Loucy (cell line): Measurements from ENCODE around the gene NPM1.

ENCODE experiments used
- EZH2phosphoT487 ChIP-seq: fragments of 200-600 bp; IDR thresholded peaks from 2 replicates; pipeline ENCODE4 v1.6.1; 2018; ENCODE audit warnings: antibody characterized with exemption, mild to moderate bottlenecking, moderate library complexity, borderline replicate concordance
- TF ChIP-seq, protein P1 (sequence below): fragments of 200-600 bp; sonication (generic); conservative IDR thresholded peaks from 2 replicates; pipeline ENCODE4 v1.5.1; 2014; ENCODE audit warnings: mild to moderate bottlenecking, antibody characterized with exemption, low read length

DNA sequence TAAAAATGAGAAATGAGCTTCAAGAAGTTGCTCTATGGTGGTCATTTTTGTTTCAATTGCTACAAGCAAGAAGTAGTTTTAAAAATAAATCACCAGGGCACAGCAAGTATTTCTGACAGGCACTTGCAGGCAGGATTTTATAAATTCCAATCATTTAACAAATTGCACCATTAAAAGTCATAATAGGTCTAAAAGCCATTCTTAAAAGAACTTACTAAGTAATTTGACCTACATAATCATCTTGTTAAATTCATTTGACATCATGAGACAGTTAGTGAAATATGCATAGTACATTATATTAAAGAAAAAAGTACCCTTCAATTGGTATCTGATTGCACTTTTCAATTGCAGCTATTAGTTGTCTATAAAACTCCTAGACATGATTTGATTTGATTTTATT is 47.6 kb upstream of the NPM1 start:
- TF ChIP-seq, protein P1, sequence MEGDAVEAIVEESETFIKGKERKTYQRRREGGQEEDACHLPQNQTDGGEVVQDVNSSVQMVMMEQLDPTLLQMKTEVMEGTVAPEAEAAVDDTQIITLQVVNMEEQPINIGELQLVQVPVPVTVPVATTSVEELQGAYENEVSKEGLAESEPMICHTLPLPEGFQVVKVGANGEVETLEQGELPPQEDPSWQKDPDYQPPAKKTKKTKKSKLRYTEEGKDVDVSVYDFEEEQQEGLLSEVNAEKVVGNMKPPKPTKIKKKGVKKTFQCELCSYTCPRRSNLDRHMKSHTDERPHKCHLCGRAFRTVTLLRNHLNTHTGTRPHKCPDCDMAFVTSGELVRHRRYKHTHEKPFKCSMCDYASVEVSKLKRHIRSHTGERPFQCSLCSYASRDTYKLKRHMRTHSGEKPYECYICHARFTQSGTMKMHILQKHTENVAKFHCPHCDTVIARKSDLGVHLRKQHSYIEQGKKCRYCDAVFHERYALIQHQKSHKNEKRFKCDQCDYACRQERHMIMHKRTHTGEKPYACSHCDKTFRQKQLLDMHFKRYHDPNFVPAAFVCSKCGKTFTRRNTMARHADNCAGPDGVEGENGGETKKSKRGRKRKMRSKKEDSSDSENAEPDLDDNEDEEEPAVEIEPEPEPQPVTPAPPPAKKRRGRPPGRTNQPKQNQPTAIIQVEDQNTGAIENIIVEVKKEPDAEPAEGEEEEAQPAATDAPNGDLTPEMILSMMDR: no peak
- TF ChIP-seq EZH2phosphoT487: no peak
